ENCODE measurements around the gene TRIM40.

TRIM40 gene

DNA sequence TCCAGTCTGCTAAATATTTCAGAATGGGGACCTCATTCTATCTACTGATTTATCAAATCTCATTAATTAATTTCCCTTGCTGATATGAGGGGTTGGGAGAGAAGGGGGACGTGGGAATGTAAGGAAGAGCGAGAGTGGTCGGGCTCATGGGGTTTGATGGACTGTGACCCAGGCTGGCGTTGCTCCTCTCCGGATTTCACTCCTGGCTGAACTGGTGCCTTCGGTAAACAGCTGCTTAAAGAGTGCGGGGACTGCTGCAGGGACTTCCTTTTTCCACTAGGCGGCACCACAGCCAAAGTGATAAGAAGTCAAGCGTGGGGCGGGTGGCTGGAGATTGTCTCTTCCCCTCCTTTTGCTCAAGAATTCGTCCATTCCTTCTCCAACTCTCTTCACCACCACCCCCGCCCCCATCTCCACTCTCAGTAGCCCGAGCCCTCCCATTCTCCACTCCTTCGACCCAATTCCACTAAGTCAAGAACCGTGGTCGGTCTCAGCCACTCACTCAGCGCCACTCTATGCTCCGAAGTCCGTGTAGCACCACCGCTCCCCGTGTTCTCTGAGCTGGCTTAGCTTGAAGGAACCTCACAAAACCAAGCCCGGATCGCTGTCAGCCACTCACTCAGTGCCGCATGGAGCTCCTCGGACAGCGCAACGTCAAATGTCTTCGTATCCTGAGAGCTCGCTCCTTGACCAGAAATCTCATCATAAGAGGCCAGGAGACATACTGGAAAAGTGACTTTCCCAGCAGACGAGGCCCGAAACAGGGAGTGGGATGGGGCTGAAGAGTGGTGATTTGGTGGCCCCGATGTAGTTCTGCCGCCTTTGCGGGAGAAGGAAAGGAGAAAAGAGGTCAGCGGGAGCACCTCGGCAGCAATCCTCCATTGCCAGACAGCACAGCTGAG, 32.7 kb upstream of the TRIM40 start:
- TF ChIP-seq, protein P1, sequence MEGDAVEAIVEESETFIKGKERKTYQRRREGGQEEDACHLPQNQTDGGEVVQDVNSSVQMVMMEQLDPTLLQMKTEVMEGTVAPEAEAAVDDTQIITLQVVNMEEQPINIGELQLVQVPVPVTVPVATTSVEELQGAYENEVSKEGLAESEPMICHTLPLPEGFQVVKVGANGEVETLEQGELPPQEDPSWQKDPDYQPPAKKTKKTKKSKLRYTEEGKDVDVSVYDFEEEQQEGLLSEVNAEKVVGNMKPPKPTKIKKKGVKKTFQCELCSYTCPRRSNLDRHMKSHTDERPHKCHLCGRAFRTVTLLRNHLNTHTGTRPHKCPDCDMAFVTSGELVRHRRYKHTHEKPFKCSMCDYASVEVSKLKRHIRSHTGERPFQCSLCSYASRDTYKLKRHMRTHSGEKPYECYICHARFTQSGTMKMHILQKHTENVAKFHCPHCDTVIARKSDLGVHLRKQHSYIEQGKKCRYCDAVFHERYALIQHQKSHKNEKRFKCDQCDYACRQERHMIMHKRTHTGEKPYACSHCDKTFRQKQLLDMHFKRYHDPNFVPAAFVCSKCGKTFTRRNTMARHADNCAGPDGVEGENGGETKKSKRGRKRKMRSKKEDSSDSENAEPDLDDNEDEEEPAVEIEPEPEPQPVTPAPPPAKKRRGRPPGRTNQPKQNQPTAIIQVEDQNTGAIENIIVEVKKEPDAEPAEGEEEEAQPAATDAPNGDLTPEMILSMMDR (conservative IDR thresholded peaks at IDR 0.05; ENCODE audit: low read depth): peak; percentile 90
- peak; percentile 84 for DNase-seq (ENCODE audit: low spot score)
- ChIA-PET POLR2A (ENCODE audit: low non-redundant PET) (no interaction called here), CTCF (interaction anchor here (0.5 to 5.0 kb wide), 23 partner anchors 9 to 1107 kb away, joined by 3 to 32 read pairs (median 5); partner anchors contain the start of gene TRIM31)
- H3K27ac ChIP-seq: peak overlapping the region; percentile 38

DNA sequence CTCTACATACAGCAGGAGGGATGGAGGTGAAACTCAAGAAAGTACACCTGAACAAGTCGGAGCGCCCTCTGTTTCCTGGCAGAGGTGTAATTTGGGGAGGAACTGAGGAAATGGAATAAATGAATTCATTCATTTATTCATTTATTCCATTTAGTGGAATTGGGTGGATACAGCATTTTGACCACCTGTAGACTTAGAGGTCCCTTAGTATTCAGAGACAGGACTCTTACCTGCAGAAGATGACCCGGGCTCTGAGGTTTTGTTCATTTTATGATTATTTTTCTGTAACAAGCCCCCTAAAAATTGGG, 32.1 kb upstream of the TRIM40 start:
- ChIA-PET POLR2A (ENCODE audit: low non-redundant PET) (no interaction called here), CTCF (interaction anchor here (0.6 to 5.0 kb wide), 15 partner anchors 9 to 189 kb away, joined by 3 to 32 read pairs (median 5); partner anchors contain the start of gene TRIM31)
- DNase-seq (ENCODE audit: low spot score): no peak
- H3K27ac ChIP-seq: no peak overlapping the region
- TF ChIP-seq, protein P1 (conservative IDR thresholded peaks at IDR 0.05; ENCODE audit: low read depth): no peak

DNA sequence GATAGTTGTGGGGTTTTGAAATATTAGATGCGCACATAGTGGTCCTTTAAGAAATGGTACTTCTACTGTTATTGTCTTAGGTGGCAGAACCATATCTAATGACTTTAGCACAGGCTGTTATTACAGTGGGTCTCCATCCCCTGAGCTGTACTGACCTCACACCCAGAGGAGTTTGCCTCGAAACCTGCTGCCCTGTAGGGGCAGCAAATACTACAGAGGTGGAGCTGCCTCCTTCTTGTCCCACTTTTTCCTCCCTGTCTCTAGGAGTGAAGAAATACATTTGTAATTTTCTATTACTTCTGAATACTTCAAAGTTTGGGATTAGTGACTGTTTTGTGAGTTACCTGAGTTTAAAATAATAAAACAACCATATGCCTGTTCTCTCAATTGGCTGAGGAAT, 31.3 kb upstream of the TRIM40 start:
- ChIA-PET CTCF (interaction anchor here (0.7 to 5.0 kb wide), 6 partner anchors 10 to 28 kb away, joined by 3 to 32 read pairs (median 6); no protein-coding TSS in a partner anchor), POLR2A (ENCODE audit: low non-redundant PET) (no interaction called here)
- no peak for DNase-seq (ENCODE audit: low spot score)
- TF ChIP-seq, protein P1 (conservative IDR thresholded peaks at IDR 0.05; ENCODE audit: low read depth): no peak
- no peak overlapping the region for H3K27ac ChIP-seq

DNA sequence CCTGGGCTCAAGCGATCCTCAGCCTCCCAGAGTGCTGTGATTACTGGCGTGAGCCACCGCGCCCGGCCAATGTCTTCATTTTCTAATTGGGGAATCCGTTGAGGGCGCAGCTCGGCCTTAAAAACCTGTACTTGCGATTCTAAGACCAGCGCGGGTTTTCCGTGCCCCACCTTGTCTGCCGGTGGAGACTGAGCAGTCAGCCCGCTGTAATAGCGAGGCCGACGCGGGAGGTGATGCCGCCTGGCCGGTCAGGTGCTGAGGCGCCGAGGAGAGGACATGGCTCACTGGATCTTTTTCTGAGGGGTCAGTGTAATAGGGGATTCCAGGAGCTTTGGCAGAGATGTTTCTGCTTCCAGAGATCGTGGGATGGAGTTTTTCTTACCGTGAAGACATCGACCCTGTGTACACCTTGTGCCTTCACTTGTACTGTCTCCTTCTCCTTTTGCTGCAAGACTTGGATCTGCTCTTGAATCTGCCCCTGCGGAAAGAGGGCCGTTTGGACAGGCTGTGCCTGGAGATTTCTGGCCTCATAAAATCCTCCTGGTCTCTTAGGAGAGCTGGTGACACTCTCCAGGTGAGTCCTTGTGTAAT, 24.6 kb upstream of the TRIM40 start:
- POLR2A ChIA-PET (ENCODE audit: low non-redundant PET): no interaction called here
- no peak overlapping the region for H3K27ac ChIP-seq
- TF ChIP-seq, protein P1 (conservative IDR thresholded peaks at IDR 0.05; ENCODE audit: low read depth): no peak
- CTCF ChIA-PET: interaction anchor here (0.6 to 1.4 kb wide), 3 partner anchors 8 to 267 kb away, joined by 3 to 5 read pairs (median 5); no protein-coding TSS in a partner anchor
- no peak for DNase-seq (ENCODE audit: low spot score)

GRCh38 chr6:30112402-30112994, 23.4 kb upstream of the TRIM40 start:
- DNase-seq (ENCODE audit: low spot score): no peak
- POLR2A ChIA-PET (ENCODE audit: low non-redundant PET): no interaction called here
- CTCF ChIA-PET: interaction anchor here (0.7 to 1.4 kb wide), 2 partner anchors 9 to 437 kb away, joined by 4 to 5 read pairs; no protein-coding TSS in a partner anchor
- TF ChIP-seq, protein P1 (conservative IDR thresholded peaks at IDR 0.05; ENCODE audit: low read depth): no peak
- H3K27ac ChIP-seq: no peak overlapping the region

All from RWPE1 (cell line).